Measurements from ENCODE around the gene RASA3. TPM values are rescaled to one million over a fixed set of nuclear protein-coding genes. Genes with fewer than 3 reads are reported as not detected.

RASA3 gene
- total RNA-seq, 1 donor: 78.9 TPM

DNA sequence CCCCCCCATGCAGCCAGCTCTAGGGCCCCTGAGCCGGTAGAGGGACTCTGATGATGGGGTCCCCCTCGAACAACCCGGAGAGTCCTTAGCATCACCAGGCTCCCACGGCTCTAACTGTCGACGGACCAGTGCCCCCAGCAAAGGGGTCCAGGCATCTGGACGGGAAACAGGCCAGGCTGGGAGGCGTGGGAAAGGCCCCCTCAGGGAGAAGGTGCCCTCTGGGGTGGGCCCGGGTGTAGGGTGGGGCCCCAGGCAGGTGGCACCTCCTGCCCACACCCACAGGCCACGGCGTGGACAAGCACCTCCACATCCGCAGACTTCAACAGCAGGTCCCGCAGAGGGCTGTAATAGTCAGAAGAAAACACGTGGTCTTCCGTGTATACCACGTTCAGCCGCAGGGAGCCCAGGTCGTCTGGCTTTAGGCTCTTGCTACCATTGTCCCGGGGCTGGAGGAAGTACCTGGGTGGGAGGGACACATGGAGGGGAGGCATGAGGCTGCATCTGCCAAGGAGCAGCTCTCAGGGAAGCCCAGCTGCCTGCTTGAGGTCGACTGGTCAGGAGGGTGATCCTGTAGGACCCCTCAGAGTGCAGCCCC is 113.9 kb downstream of the RASA3 start:
- Histone ChIP-seq H3K4me3 (ENCODE audit: low read length) (no peak overlapping the region), H3K27me3 (ENCODE audit: insufficient read depth, low read length) (no peaks in the 10 kb centered on the region), H3K4me1 (ENCODE audit: insufficient read depth, low read length) (no peaks in the 10 kb centered on the region), H3K9me3 (ENCODE audit: low read depth, low read length) (no peaks in the 10 kb centered on the region)

GRCh38 chr13:114017966-114018365 is 114.5 kb downstream of the RASA3 start:
- Histone ChIP-seq H3K4me1 (ENCODE audit: insufficient read depth, low read length) (no peaks in the 10 kb centered on the region), H3K9me3 (ENCODE audit: low read depth, low read length) (no peaks in the 10 kb centered on the region), H3K27me3 (ENCODE audit: insufficient read depth, low read length) (no peaks in the 10 kb centered on the region), H3K4me3 (ENCODE audit: low read length) (no peak overlapping the region)

DNA sequence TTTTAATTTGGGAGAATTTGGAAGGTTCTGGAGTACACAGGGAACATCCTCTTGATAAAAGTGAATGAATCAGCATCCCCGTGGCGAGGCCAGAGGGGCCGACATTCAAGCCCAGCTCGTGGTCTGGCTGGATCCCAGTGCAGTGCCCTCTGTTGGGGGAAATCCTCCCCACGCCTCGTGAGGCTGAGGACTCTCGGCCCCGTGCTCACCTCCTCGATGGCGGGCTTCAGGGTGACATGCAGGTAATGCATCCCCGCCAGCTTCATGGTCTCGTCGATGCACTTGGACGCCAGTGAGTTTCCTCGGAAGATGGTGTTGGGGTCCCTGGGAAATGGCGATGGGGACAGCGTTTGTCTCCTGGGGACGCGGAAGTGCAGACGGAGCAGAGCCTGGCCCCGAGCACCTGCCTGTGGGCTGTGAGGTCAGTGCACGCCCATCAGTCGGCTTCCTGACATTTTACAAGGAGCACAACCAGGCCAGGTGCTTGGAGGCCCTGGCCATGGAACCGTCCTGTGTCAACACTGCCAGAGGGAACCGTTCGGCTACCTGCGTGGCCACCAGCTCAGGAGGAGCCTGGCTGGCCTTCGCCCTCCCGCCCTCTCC is 115.3 kb downstream of the RASA3 start:
- H3K4me3 ChIP-seq (ENCODE audit: low read length): no peak overlapping the region
- no peaks in the 10 kb centered on the region for H3K27me3 ChIP-seq (ENCODE audit: insufficient read depth, low read length)
- H3K9me3 ChIP-seq (ENCODE audit: low read depth, low read length): no peaks in the 10 kb centered on the region
- H3K4me1 ChIP-seq (ENCODE audit: insufficient read depth, low read length): no peaks in the 10 kb centered on the region

- Histone ChIP-seq H3K27me3 (ENCODE audit: insufficient read depth, low read length) (no peaks in the 10 kb centered on the region), H3K4me3 (ENCODE audit: low read length) (no peak overlapping the region), H3K4me1 (ENCODE audit: insufficient read depth, low read length) (no peaks in the 10 kb centered on the region), H3K9me3 (ENCODE audit: low read depth, low read length) (no peaks in the 10 kb centered on the region)
Measured at GRCh38 chr13:114016321-114017027, 115.9 kb downstream of the RASA3 start.

- no peaks in the 10 kb centered on the region for H3K27me3 ChIP-seq (ENCODE audit: insufficient read depth, low read length)
- no peaks in the 10 kb centered on the region for H3K4me1 ChIP-seq (ENCODE audit: insufficient read depth, low read length)
- H3K4me3 ChIP-seq (ENCODE audit: low read length): no peak overlapping the region
- H3K9me3 ChIP-seq (ENCODE audit: low read depth, low read length): no peaks in the 10 kb centered on the region
Measured at GRCh38 chr13:114015969-114016295, 116.5 kb downstream of the RASA3 start.

GRCh38 chr13:114015111-114015968 is 117.1 kb downstream of the RASA3 start:
- H3K4me1 ChIP-seq (ENCODE audit: insufficient read depth, low read length): no peaks in the 10 kb centered on the region
- H3K4me3 ChIP-seq (ENCODE audit: low read length): no peak overlapping the region
- no peaks in the 10 kb centered on the region for H3K27me3 ChIP-seq (ENCODE audit: insufficient read depth, low read length)

DNA sequence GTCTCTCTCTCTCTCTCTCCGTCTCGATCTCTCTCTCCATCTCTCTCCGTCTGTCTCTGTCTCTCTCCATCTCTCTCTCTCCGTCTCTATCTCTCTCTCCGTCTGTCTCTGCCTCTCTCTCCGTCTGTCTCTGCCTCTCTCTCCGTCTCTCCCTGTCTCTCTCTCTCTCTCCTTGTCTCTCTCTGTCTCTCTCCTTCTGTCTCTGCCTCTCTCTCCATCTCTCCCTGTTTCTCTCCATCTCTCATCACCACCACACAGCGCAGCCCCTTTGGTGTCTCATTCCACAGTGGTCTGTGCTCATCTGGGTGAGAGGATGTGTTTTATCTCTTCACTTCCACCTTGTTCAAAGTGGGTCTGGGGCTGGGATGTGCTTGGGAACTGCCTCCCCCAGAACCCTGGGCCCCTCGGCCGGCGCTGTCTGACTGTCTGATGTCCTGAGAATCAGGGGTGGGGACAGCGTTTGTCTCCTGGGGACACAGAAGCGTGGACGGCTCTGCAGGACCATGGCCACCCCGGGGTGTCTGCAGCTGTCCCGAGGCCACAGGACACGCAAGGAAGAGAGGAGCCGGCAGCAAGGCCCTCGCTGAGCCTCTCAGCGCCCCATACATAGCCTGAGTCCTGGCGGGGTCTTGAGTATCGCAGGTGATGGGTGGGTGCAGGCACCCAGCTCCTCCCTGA is 118.3 kb downstream of the RASA3 start:
- no peaks in the 10 kb centered on the region for H3K27me3 ChIP-seq (ENCODE audit: insufficient read depth, low read length)
- H3K4me1 ChIP-seq (ENCODE audit: insufficient read depth, low read length): no peaks in the 10 kb centered on the region
- no peaks in the 10 kb centered on the region for H3K9me3 ChIP-seq (ENCODE audit: low read depth, low read length)
- no peak overlapping the region for H3K4me3 ChIP-seq (ENCODE audit: low read length)

More at GRCh38 chr13:114015111-114015968, 117.1 kb downstream of the RASA3 start:
- H3K9me3 ChIP-seq (ENCODE audit: low read depth, low read length): no peaks in the 10 kb centered on the region

DNA sequence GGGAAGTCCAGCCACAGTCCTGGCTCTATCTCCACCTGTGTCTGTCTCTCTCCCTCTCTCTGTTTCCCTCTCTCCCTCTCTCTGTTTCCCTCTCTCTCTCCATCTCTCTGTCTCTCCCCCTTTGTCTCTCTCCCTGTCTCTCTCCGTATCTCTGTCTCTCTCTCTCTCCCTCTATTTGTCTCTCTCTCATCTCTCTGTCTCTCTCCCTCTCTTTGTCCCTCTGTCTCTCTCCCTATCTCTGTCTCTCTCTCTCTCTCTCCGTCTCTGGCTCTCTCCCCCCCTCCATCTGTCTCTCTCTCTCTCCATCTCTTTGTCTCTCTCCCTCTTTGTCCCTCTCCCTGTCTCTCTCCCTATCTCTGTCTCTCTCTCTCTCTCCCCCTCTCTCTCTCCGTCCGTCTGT is 119.1 kb downstream of the RASA3 start:
- Histone ChIP-seq H3K27me3 (ENCODE audit: insufficient read depth, low read length) (no peaks in the 10 kb centered on the region), H3K4me1 (ENCODE audit: insufficient read depth, low read length) (no peaks in the 10 kb centered on the region), H3K4me3 (ENCODE audit: low read length) (no peak overlapping the region), H3K9me3 (ENCODE audit: low read depth, low read length) (no peaks in the 10 kb centered on the region)

DNA sequence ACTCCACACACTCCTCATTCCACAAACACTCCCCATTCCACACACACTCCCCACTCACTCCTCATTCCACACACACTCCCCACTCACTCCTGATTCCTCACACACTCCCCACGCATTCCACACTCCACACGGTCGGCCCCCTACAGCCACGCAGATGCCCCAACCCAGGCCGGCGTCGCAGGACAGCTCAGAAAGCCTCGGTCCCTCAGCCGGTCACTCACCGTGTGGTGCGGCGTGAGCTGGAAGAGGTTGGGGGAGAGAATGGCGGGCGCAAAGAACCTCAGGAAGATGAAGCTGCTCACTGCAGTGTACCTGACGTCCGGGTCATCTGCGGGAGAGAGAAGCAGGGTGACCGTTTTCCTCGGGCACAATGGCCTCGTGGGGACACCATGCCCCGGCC is 119.5 kb downstream of the RASA3 start:
- Histone ChIP-seq H3K4me1 (ENCODE audit: insufficient read depth, low read length) (no peaks in the 10 kb centered on the region), H3K4me3 (ENCODE audit: low read length) (no peak overlapping the region), H3K9me3 (ENCODE audit: low read depth, low read length) (no peaks in the 10 kb centered on the region), H3K27me3 (ENCODE audit: insufficient read depth, low read length) (no peaks in the 10 kb centered on the region)

DNA sequence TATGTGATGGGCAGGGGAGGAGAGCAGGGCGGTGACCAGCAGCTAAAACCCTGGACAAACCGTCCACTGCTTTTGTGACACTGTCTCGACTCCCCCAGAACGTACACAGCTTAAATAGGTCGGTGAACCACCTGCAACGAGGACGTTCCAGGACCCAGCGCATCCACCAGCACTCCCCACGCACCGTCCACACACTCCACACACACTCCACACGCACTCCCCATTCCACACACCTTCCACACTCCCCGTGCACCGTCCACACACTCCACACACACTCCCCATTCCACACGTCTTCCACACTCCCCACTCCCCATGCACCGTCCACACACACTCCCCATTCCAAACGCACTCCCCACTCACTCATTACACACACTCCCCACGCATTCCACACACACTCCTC is 120.3 kb downstream of the RASA3 start:
- Histone ChIP-seq H3K9me3 (ENCODE audit: low read depth, low read length) (no peaks in the 10 kb centered on the region), H3K4me3 (ENCODE audit: low read length) (no peak overlapping the region), H3K27me3 (ENCODE audit: insufficient read depth, low read length) (no peaks in the 10 kb centered on the region), H3K4me1 (ENCODE audit: insufficient read depth, low read length) (no peaks in the 10 kb centered on the region)

GRCh38 chr13:114011226-114011625 is 121.2 kb downstream of the RASA3 start:
- Histone ChIP-seq H3K4me3 (ENCODE audit: low read length) (no peak overlapping the region), H3K4me1 (ENCODE audit: insufficient read depth, low read length) (no peaks in the 10 kb centered on the region), H3K9me3 (ENCODE audit: low read depth, low read length) (no peaks in the 10 kb centered on the region), H3K27me3 (ENCODE audit: insufficient read depth, low read length) (no peaks in the 10 kb centered on the region)

GRCh38 chr13:114010401-114011101 is 121.9 kb downstream of the RASA3 start:
- Histone ChIP-seq H3K4me1 (ENCODE audit: insufficient read depth, low read length) (no peaks in the 10 kb centered on the region), H3K4me3 (ENCODE audit: low read length) (no peak overlapping the region), H3K27me3 (ENCODE audit: insufficient read depth, low read length) (no peaks in the 10 kb centered on the region), H3K9me3 (ENCODE audit: low read depth, low read length) (no peaks in the 10 kb centered on the region)

DNA sequence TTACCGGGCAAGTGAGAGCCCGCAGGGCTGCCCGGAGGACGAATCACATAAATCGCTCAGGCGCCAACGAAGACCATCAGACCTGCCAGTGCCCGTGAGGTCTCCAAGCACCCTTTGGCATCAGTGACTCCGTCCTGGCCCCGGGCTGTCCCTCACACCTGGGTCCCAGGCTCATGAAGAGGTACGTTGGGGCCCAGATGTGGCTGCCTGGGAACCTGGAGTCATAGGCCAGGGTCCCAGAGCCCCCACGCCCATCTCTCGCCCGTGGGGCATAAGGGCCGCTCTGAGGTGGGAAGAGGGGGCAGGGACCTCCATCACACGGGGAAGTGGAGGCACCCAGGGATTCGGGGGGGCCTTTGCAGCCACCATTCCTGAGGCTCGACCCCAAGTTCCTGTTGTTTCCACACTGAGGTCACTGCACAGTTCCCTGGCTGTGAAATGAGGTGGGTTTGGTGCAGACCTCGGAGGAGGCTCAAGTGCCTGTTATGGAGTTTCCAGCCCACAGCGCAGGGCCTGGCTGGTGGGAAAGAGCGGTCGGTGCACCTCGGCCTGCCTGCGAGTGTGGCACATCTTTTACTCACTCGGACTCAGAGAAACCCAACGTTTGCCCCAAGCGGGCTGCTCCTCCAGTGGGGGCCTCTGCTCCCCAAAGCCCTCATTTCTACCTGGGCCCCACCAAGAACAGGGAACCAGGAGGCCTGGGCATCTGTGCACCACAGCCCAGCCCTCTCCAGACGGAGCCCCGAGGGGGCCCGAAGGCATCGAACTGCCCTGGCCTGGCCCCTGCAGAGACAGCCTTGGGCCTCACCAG is 122.6 kb downstream of the RASA3 start:
- H3K4me1 ChIP-seq (ENCODE audit: insufficient read depth, low read length): no peaks in the 10 kb centered on the region
- no peaks in the 10 kb centered on the region for H3K9me3 ChIP-seq (ENCODE audit: low read depth, low read length)
- no peaks in the 10 kb centered on the region for H3K27me3 ChIP-seq (ENCODE audit: insufficient read depth, low read length)

More for the DNA sequence above, 122.6 kb downstream of the RASA3 start:
- no peak overlapping the region for H3K4me3 ChIP-seq (ENCODE audit: low read length)

Measured in mononuclear cell (primary cell).